Mesendoderm (in vitro differentiated cells): ENCODE measurements around the gene NFIC.

Experiments
- DNase-seq: peaks from one replicate; pipeline ENCODE4 v3.0.0; 2013
- H2AK5ac ChIP-seq: 2 replicates; pipeline ENCODE4 v1.6.1; 2013; ENCODE audit warnings: low read length, inconsistent platforms
- H2BK120ac ChIP-seq: 2 replicates; pipeline ENCODE4 v1.6.1; 2013; ENCODE audit warnings: low read depth, mild to moderate bottlenecking, low read length, moderate library complexity, mixed read lengths
- H2BK15ac ChIP-seq: replicated peaks from 2 replicates; pipeline ENCODE4 v1.6.1; 2013; ENCODE audit warnings: low read depth, mild to moderate bottlenecking, moderate library complexity
- H2BK5ac ChIP-seq: 2 replicates; pipeline ENCODE4 v1.6.1; 2013; ENCODE audit warnings: low read length, inconsistent platforms
- H3K18ac ChIP-seq: 2 replicates; pipeline ENCODE4 v1.6.1; 2013; ENCODE audit warnings: mild to moderate bottlenecking, low read length, mixed read lengths
- H3K23ac ChIP-seq: one replicate; pipeline ENCODE4 v1.6.1; 2013; ENCODE audit warnings: low read length
- H3K27ac ChIP-seq: 2 replicates; pipeline ENCODE4 v1.5.1; 2013; ENCODE audit warnings: low read depth, mild to moderate bottlenecking, inconsistent platforms, low read length, moderate library complexity
- H3K27me3 ChIP-seq: 2 replicates; pipeline ENCODE4 v1.6.1; 2013; ENCODE audit warnings: low read length, control low read depth, mild to moderate bottlenecking, inconsistent platforms; ENCODE audit not compliant: insufficient read depth, poor library complexity
- H3K36me3 ChIP-seq: 2 replicates; pipeline ENCODE4 v1.6.1; 2013; ENCODE audit warnings: low read length, inconsistent platforms; ENCODE audit not compliant: control insufficient read depth, insufficient read depth
- H3K4ac ChIP-seq: one replicate; pipeline ENCODE4 v1.6.1; 2013; ENCODE audit warnings: low read depth, mild to moderate bottlenecking, low read length, moderate library complexity
- H3K4me1 ChIP-seq: 2 replicates; pipeline ENCODE4 v1.6.1; 2013; ENCODE audit warnings: low read depth, low read length, inconsistent platforms; ENCODE audit not compliant: control insufficient read depth
- H3K4me2 ChIP-seq: 2 replicates; pipeline ENCODE4 v1.6.1; 2013; ENCODE audit warnings: low read length
- H3K4me3 ChIP-seq: 2 replicates; pipeline ENCODE4 v1.5.1; 2013; ENCODE audit warnings: mild to moderate bottlenecking, low read length
- H3K56ac ChIP-seq: one replicate; pipeline ENCODE4 v1.6.1; 2013; ENCODE audit warnings: low read length
- H3K79me1 ChIP-seq: 2 replicates; pipeline ENCODE4 v1.6.1; 2013; ENCODE audit warnings: low read length, inconsistent platforms
- H3K79me2 ChIP-seq: 2 replicates; pipeline ENCODE4 v1.6.1; 2013; ENCODE audit warnings: mild to moderate bottlenecking, low read length; ENCODE audit not compliant: control insufficient read depth, insufficient read depth
- H3K9ac ChIP-seq: 2 replicates; pipeline ENCODE4 v1.6.1; 2013; ENCODE audit warnings: low read length, inconsistent platforms
- H4K5ac ChIP-seq: one replicate; pipeline ENCODE4 v1.6.1; 2013; ENCODE audit warnings: low read length
- H4K8ac ChIP-seq: one replicate; pipeline ENCODE4 v1.6.1; 2013; ENCODE audit warnings: low read depth, mild to moderate bottlenecking, control low read depth, low read length, moderate library complexity
- WGBS: extraction: QIAGEN DNeasy Blood & Tissue Kit; methylation state at CpG from one replicate; pipeline ENCODE4 v1.1.7; 2013; ENCODE audit warnings: low lambda C conversion rate, missing lambda C conversion rate; ENCODE audit not compliant: insufficient coverage; ENCODE audit errors: extremely low coverage; 5-methylcytosine and 5-hydroxymethylcytosine counted together

NFIC gene

DNA sequence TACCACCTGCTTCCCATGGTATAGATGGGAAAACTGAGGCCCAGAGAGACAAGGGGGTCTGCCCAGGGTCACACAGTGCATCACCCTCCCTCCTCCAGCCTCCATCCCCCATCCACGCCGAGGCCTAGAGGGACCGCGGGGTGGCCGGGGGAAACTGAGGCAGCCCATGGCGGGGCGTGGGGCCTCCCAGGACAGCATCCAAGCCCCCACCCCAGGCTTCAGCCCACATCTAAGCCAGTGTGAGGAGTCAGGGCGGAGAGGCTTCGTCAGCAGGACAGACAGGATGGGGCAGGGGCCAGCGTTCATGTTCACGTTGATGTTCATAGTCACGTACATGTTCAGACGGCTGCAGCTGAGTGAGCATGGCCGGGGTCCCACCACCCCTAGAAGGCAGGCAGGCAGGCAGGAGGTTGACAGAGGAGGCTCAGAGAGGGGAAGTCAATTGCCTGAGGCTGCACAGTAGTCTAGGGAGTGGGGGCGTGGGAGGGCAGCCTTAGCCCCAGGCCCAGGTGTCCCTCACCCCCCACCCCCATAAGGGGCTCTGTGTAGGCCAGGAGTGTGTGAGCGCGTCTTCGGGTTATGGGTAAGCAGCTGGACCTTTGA, 90.6 kb downstream of the NFIC start:
- Histone ChIP-seq H4K8ac (no peak overlapping the region), H3K23ac (no peak overlapping the region), H3K18ac (no peak overlapping the region), H4K5ac (no peak overlapping the region), H3K4me2 (no peak overlapping the region), H3K79me2 (no peaks in the 10 kb centered on the region), H3K4ac (no peak overlapping the region), H2BK5ac (no peak overlapping the region), H3K4me1 (peaks cover 6% of the 10 kb centered on the region), H2BK120ac (no peak overlapping the region), H3K27ac (no peak overlapping the region), H2BK15ac (no peak overlapping the region), H3K36me3 (no peaks in the 10 kb centered on the region), H3K79me1 (no peaks in the 10 kb centered on the region), H3K27me3 (no peaks in the 10 kb centered on the region), H3K4me3 (no peak overlapping the region), H3K9ac (no peak overlapping the region), H3K56ac (peak overlapping the region; percentile 50), H2AK5ac (peak overlapping the region; percentile 36)
- no peak for DNase-seq
- WGBS: no CpG with 5 or more reads among the region's 18 CpGs

DNA sequence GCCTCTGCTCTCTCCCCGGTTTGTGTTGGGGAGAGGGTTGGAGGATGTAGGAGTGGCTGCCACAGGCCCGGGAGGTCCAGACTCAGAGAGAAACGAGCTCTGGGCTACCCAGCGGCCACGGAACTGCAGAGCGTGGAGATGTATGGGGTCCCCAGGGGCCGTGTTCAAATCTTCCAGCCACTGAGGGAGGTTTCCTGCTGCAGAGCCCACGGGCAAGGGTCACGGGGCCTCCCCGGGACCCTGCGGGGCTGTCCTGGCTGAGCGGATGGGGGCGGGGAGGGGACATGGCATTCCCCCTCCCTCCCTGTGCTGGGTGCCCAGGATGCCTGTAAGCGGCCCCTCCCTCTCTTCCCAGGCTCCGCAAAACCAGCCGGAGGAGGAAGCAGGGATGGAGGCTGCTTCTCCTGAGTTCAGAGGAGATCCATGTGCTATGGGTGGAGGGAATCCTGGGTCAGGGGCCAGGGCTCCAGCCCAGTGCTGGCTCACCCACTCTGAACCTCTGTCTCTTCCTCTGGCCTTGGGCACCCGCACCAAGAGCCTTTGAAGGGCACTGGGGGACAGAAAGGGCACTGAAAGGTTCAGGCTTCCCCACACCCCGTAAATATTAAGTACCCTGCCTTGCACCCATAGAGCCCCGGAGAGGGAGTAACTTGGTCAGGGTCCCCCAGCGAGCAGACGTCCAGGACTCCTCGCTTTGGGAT, 91.3 kb downstream of the NFIC start:
- no peaks in the 10 kb centered on the region for H3K79me2 ChIP-seq
- no peak overlapping the region for H4K5ac ChIP-seq
- no peak overlapping the region for H3K23ac ChIP-seq
- H3K56ac ChIP-seq: peak overlapping the region; percentile 50
- no peak overlapping the region for H2AK5ac ChIP-seq
- no peaks in the 10 kb centered on the region for H3K27me3 ChIP-seq
- no CpG with 5 or more reads among the region's 22 CpGs for WGBS
- H3K4me2 ChIP-seq: no peak overlapping the region
- DNase-seq: peak; percentile 80
- H3K4me3 ChIP-seq: no peak overlapping the region
- H4K8ac ChIP-seq: no peak overlapping the region
- H2BK15ac ChIP-seq: no peak overlapping the region
- peak overlapping the region; percentile 29 for H3K27ac ChIP-seq
- H3K9ac ChIP-seq: peak overlapping the region; percentile 14
- no peak overlapping the region for H3K4ac ChIP-seq
- H2BK120ac ChIP-seq: no peak overlapping the region
- no peaks in the 10 kb centered on the region for H3K36me3 ChIP-seq
- H2BK5ac ChIP-seq: no peak overlapping the region
- no peaks in the 10 kb centered on the region for H3K79me1 ChIP-seq
- peak overlapping the region; percentile 18 for H3K18ac ChIP-seq
- peaks cover 6% of the 10 kb centered on the region for H3K4me1 ChIP-seq

DNA sequence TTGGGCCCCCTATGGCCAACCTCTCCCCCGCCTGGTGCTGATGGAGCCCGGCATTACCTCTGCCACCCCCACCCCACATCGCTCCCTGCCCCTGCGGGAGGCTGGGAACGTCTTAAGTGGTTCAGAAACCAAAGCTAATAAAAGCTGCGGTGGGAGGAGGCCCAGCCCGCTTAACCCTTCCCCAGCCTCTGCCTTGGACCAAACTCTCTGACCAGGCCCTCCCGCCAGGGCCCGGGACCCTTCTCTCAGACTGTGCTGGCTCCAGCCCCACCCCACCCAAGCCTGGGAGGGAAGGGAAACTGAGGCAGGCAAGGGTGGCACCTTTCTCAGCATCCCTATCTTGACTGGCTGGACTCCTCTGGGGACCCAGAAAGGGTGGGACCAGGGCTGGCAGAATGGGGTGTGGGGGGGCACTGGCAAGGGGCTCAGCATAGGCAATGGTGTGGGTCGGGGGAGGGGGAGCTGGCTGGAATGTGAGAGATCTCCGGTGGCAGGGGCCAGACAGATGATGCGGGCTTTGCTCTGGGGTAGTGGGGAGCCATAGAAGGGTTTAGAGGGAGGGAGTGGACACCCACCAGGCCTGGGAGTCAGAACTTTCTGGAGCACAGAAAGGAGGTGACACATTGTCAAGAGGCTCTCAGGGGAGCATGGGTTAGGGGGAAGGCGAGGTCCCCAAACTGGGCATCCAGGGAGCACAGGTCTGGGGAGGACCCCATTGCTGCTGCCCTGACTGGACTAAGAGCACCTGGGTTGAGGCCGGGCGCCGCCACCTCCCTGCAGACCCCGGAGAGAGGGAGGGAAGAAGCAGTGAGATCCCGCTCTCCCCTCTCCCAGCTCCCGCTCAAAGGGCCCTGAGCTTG, 92.1 kb downstream of the NFIC start:
- Histone ChIP-seq H3K4ac (peak overlapping the region; percentile 76), H3K56ac (peak overlapping the region; percentile 94), H2AK5ac (peak overlapping the region; percentile 78), H4K8ac (no peak overlapping the region), H3K27ac (peak overlapping the region; percentile 61), H3K79me1 (no peaks in the 10 kb centered on the region), H3K36me3 (no peaks in the 10 kb centered on the region), H3K18ac (peak overlapping the region; percentile 29), H4K5ac (no peak overlapping the region), H3K79me2 (no peaks in the 10 kb centered on the region), H2BK120ac (no peak overlapping the region), H3K27me3 (no peaks in the 10 kb centered on the region), H2BK5ac (peak overlapping the region; percentile 94), H3K4me1 (peaks cover 6% of the 10 kb centered on the region), H3K4me2 (peak overlapping the region; percentile 6), H3K4me3 (no peak overlapping the region), H2BK15ac (no peak overlapping the region), H3K9ac (peak overlapping the region; percentile 60), H3K23ac (no peak overlapping the region)
- WGBS: no CpG with 5 or more reads among the region's 19 CpGs
- DNase-seq: peak; percentile 63

DNA sequence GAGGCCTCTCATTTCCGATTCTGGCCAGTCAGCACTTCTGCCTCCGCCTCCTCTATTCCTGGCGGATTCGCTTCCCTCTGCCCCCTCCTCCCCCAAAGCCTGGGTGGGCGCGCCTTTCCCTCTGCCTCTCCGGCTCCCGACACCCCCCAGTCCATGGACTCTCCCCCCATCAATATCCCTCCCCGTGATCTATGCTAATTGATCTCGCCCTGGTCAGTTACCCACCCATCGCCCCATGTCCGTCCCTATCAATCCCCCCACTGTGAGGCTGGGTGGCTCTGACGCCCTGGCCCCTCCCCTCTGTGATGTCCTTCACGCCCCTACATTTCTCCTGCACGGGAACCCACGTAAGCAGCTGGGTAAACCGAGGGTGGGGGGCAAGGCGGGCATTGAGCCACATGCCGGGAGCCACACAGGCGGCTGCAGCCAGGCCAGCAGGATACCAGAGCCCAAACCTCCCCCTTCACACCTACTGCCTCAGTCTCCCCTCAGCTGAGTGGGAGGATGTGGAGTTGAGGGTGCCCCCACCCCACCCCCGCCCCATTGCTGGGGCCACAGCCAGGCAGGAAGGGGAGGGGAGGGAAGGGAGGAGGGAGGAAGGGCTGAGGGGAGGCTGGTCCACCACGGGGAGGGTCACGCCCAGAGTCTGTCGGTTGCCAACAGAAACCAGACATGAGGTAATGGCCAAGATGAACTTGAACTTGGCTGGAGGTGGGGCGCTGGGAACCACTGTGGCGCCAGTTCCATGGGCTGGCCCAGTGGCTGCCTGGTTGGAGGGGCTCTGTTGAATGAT, 92.9 kb downstream of the NFIC start:
- Histone ChIP-seq H3K36me3 (no peaks in the 10 kb centered on the region), H3K4me3 (no peak overlapping the region), H3K56ac (peak overlapping the region; percentile 94), H3K23ac (peak overlapping the region; percentile 73), H2BK15ac (no peak overlapping the region), H3K4ac (peak overlapping the region; percentile 76), H4K5ac (peak overlapping the region; percentile 13), H3K4me1 (peaks cover 6% of the 10 kb centered on the region), H3K27me3 (no peaks in the 10 kb centered on the region), H3K27ac (no peak overlapping the region), H2BK5ac (peak overlapping the region; percentile 90), H3K4me2 (peak overlapping the region; percentile 61), H2BK120ac (peak overlapping the region; percentile 9), H3K79me2 (no peaks in the 10 kb centered on the region), H4K8ac (no peak overlapping the region), H3K18ac (peak overlapping the region; percentile 51), H3K79me1 (no peaks in the 10 kb centered on the region), H2AK5ac (peak overlapping the region; percentile 67), H3K9ac (peak overlapping the region; percentile 60)
- peak; percentile 95 for DNase-seq
- no CpG with 5 or more reads among the region's 26 CpGs for WGBS

DNA sequence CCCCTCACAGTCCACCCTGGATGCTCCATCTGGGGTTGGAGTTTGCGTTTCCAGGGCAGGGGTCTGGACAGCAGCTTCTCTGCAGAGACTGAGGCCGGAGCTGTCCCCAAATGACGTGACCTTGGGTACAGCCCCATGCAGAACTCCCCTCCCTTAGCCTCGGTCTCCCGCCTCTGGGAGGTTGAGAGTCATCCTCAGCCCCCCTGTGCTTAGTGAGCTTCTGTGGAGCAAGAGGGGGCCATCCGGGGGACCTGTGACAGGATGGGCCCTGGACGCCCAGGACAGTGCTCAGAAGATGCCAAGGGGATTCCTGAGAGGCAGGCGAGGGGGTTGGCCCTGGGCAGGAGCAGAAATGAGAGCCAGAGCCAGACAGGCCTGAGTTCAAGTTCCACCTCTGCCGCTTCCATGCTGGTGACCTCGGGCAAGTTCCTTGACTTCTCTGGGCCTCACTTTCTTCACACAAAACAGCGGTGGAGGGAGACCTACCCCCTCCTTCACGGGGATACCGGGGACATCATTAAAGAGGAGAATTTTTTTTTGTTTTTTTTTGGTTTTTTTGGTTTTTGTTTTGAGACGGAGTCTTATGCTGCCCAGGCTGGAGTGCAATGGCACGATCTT, 93.7 kb downstream of the NFIC start:
- H2BK15ac ChIP-seq: no peak overlapping the region
- H3K9ac ChIP-seq: peak overlapping the region; percentile 2
- H2BK5ac ChIP-seq: peak overlapping the region; percentile 16
- no peak overlapping the region for H2AK5ac ChIP-seq
- DNase-seq: no peak
- H3K27me3 ChIP-seq: no peaks in the 10 kb centered on the region
- peak overlapping the region; percentile 28 for H3K56ac ChIP-seq
- no peak overlapping the region for H3K27ac ChIP-seq
- H3K4ac ChIP-seq: peak overlapping the region; percentile 49
- no peak overlapping the region for H3K4me3 ChIP-seq
- H4K8ac ChIP-seq: no peak overlapping the region
- H3K36me3 ChIP-seq: no peaks in the 10 kb centered on the region
- H2BK120ac ChIP-seq: no peak overlapping the region
- no peak overlapping the region for H3K4me2 ChIP-seq
- H3K79me2 ChIP-seq: no peaks in the 10 kb centered on the region
- H4K5ac ChIP-seq: no peak overlapping the region
- no peaks in the 10 kb centered on the region for H3K79me1 ChIP-seq
- H3K4me1 ChIP-seq: peaks cover 6% of the 10 kb centered on the region
- no peak overlapping the region for H3K18ac ChIP-seq
- WGBS: no CpG with 5 or more reads among the region's 15 CpGs
- H3K23ac ChIP-seq: no peak overlapping the region
